ENCODE measurements around the gene TTC14.

The TTC14 gene

GRCh38 chr3:180633722-180634121 is 31.8 kb downstream of the TTC14 start:
- no peak for DNase-seq (ENCODE audit: low spot score)

GRCh38 chr3:180640987-180641386 is 39.0 kb downstream of the TTC14 start:
- DNase-seq (ENCODE audit: low spot score), result no peak

GRCh38 chr3:180646187-180646790 is 44.3 kb downstream of the TTC14 start:
- DNase-seq (ENCODE audit: low spot score), result no peak

GRCh38 chr3:180656406-180656805 is 54.4 kb downstream of the TTC14 start:
- DNase-seq (ENCODE audit: low spot score), result no peak

- no peak for DNase-seq (ENCODE audit: low spot score)
Measured at GRCh38 chr3:180657094-180657493, 55.1 kb downstream of the TTC14 start.

All from AG20443 (cell line).